Activated T-cell treated with anti-CD3 and anti-CD28 coated beads for 1 hour (primary cell): ENCODE data around the gene IHH.

Source experiments
- DNase-seq: peaks from one replicate; pipeline ENCODE4 v3.0.0-alpha.2; 2020; ENCODE audit warnings: low read depth

The IHH gene

DNA sequence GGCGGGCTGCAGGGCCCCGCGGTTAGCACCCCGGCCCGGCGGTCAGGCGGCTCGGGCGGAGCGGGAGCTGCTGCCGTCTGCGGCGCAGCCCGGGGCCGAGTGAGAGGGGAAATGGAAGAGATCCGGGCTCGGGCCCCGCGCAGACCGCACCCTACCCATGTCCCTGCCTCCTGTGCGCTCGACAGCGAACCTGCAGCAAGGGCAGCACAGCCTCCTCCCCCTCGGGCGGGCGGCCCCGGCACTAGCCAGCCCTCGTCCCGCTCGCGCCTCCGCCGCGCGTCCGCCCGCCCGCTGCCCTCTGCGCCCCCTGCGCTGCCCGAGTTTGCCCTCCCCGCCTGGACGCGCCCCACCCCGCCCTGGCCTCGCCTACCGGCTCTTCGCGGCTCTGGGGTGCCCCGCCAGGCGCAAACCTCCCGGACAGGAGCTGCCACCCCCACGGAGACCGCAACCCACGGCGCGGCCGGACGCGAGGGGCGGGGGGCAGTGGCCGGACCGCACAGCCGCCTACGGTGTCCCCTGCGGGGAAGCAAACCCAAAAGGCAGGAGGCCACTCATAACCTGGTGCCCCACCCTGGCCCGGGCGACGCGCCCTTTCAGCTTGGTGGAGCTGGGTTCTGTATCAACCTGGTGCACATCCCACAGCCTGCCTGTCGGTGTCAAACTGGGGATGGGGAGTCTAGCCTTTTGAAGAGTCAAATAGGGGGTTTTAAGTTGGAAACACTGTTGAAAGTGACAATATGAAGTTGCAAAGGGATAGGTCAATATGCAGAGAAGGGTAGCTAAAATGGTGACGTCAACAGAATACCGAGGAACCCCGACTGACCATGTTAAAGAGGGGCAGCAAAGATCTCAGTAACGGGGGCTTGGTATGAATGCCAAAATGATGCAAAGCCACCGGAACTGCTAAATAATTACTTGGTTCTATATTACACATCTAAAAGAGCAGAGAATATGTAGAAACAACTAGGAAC is at the start of gene IHH:
IHH (minus strand) TSS at position 101 of the 971 bp plus-strand sequence. CDS start 454 bp downstream, outside the sequence.
- no peak for DNase-seq

DNA sequence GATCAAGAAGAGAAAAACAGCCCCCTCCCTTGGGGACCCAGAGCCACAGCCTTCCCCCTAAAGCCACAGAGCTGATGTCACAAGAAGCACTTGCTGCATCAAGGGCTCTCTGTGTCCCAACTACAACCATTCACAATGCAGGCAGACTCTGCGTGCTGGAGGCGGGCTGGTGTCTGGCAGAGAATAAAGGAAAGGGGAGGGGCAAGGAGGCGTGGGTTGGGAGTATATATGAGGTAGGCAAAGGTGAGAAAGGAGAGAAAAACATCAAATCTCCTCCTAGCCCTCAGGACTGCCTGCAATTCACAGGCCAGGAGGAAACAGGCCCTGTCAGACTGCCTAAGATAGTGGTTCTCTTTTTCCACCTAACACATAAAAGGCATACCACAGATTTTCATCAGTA is 48.8 kb upstream of the IHH start:
- peak; percentile 4 for DNase-seq

DNA sequence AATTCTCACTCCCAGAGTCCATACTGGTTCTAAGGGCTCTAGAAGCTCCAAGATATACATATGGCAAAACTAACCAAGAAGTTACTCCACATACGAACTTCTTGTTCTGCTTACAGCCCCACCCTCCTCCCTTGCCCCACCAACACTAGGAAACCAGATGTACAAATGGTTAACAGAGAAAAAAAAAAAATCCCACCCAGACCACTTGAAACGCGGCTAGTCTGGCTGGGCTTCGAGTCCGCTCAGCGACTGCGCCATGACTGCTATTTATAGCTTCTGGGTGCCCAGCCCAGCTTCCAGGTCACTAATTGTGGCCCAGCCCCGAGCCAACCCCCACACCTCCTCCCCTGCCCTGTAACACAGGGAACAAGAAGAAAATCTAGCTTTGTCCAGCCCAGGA is 47.0 kb upstream of the IHH start:
- DNase-seq: no peak

DNA sequence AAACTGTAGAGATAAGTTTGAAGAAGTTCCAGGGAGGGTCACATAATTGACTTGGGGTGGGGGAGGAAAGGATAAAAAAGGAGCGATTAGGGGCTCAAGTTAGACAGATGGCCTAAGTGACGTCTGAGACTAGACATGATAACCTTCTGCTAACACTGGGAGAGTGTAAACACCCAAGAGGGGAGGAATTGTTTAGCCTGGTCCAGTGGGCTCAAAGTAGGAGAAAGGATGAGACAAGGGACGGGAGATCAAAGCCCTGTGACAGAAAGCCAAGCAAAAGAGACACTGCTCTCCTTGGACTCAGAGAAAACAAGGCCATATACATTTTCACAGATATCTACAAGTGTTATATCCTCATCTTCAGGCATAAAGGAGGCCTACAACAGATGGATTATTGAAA is 45.5 kb upstream of the IHH start:
- DNase-seq: no peak

DNA sequence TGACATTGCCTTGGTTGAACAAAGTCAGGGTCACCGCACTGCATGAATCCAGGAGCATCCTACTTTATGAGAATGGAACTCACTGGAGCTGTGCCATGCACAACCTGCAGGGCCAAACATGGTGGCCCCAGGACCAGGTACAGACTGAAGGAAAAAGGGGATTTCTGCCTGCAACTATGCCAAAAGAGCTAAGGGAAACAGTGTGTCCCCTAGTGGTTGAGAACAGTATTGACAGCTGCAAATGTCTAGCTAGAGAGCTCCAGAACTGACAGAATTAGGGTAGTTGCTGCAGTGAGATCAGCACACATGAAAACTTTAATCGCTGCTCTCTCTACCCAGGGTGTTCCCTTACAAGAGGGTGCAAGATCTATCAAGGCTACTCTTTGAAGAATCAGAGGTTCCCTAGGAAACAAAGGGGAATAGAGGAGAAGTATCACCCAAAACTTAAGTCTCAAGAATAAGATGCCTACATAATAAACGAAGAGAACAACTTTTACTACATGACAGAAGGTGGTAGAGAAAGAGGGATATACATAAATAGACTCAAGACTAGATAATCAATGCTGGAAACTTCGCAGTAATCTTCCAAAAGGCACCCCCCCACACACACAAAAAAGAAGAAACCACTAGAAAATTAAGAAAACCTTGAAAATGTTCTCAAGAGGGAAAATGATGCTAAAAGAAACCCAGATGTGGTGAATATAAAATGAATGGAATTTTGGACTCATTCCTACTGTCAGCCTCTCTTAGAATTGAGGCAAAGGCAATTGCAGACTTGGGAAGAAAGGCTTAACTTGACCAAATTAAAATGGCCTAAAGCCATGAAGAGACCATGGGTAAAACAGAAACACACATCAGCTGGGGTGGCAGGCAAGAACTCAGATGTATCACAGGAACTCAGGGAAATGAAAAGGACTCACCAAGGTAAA is 43.6 kb upstream of the IHH start:
- no peak for DNase-seq

DNA sequence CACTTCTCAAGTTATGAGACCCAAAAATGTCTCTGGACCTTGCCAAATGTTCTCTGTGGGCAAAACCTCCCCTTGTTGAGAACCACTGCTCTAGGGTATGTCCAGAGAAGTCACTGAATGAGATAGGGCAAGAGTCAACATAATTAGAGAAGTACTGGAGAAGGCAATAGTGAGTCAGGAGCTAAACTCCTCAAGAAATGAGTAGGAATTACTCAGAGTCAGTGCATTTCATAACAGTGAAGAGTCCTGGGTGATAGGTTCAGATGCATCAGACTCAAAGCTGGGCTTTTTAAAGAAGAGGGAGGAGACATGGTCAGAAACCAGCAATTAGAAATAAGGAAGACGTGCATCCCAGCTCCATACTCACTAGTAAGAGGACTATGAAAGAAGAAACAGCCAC is 38.6 kb upstream of the IHH start:
- DNase-seq: no peak

DNA sequence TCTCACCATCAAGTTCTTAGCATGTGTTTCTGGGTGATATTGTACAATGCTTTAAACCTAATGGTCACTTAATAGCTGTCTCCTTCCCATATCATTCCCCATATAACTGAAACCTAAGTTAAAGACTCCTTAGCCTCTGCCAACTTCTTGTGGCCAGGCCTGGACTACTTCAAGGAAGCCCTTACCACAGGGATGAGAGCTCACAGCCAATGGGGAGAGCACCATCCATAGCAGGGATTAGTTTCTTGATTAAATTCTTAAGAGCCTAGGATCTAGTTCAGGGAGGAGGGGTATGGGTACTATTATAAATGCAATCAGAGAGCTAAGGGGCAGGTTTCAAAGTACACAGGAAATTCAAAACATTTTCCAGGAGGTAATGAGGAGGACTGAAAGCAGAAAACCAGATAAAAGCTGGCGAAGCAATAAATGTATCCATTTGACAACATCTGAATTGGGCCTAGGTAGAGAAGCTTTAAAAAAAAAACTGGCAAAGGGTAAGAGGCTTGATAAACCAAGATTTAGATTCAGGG is 34.8 kb upstream of the IHH start:
- no peak for DNase-seq

DNA sequence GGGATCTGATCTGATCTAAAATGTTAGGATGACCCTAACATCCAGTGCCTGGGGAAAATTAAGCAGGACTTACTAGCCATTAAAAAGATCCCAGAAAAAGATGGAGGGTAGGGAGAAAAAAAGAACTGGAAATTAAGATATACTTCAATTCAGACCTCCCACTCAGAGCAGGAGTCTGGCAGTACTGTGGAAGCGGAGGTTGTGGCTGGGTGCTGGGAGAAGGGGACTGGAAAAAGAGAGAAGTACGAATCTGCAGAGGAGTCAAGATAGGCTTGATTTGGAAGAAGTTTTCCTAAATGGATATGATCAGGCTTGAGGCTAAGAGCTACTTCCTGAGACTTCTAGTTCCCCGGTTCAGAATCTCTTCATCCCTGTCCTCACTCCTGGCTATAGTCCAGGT is 33.5 kb upstream of the IHH start:
- no peak for DNase-seq

DNA sequence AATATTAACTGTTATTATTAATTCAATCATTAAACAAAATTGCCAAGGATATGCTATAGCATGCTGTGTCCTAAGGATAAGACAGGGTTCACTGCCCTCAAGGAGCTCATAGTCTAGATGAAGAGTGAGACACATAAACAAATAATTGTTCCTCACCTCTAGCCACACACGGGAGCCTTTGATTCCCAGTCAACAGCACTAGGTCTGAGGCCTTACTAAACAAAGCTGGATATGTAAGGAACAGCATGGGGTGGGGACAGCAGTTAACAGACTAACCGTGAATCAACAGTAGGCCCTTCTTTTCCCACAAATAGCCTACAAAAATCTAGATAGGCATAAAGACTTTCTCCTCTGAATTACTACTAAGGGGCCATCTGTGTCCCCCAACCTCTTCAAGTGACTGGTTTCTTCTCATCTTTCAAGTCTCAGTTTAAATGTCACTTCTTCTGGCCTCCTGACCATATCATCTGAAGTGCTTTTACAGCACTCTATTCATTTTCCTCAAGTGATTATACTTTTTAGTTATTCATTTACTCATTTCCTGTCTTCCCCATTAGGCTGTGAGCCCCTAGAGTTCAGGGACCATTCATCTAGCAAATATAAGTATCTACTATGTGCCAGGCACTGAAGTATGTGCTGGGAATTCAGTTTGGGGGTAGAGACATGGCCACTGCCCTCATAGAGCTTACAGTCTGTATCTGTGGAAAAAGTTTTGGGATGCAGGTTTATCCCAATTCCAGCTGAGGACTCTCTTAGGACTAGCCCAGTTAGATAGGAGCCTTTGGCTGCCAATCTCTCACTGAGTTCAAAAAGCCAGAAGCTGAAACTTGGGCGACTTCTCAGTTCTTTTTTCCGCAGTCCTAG is 29.9 kb upstream of the IHH start:
- DNase-seq: no peak

DNA sequence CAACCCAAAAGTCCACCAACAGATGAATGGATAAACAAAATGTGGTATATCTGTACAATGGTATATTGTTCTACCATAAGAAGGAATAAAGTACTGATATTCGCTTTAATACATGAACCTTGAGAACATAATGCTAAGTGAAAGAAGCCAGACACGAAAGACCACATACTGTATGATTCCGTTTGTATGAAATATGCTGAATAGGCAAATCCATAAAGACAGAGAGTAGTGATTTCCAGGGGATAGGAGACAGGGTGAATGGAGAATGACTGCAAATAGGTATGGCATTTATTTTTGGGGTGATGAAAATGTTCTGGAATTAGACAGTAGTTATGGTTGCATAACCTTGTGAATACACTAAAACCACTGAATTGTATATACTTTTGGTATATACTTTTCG is 28.6 kb upstream of the IHH start:
- no peak for DNase-seq

DNA sequence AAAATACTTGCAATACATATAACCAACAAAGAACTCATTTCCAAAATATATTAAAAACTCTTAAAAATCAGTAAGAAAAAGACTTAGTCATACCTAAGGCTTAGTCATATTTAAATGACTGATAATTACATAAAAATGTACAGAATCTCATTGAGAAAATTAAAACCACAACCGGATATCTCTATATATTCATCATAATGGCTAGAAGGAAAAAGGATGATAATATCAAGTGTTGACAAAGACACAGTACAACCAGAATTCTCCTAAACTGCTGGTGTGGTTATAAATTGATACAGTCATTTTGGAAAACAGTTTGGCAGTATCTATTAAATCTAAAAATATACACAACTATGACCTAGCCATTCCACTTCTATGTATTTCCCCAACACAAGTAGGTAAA is 27.1 kb upstream of the IHH start:
- DNase-seq: no peak

DNA sequence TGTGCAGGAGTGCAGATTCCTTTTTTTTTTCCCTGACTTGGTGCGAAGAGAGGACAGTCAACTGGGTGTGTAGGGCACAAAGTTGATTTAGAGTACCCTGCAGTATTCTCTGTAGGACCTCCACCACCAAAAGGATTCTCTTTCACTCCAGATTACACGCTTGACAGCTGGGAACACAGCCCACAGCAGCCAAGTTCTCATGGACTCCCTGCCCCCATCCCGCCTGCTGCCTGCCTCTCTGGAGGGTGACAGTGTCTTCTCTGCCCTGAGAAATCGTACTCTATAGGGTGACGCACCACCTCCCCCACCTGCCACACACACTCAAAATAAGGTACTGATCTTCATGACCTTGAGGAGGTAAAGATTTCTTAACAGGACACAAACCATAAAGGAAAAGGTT is 26.6 kb upstream of the IHH start:
- no peak for DNase-seq

DNA sequence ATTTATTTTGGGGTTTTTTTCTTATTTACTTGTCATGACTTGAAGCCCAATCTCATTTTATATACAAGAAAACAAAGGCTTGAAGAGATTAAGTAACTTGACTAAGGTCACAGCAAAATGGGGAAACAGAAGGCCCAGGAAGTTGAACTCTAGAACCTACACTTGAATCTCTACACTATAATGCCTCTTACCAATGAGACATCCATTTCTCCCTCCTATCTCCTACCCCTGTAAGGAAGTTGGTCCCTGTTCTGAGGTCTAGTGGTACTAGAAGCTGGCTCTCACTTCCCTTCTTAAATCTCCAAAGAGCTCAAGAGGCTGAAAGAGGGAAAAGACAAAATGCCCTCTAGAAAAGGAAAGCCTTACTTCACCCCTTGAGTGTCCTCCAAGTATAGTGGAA is 25.5 kb upstream of the IHH start:
- DNase-seq: no peak

DNA sequence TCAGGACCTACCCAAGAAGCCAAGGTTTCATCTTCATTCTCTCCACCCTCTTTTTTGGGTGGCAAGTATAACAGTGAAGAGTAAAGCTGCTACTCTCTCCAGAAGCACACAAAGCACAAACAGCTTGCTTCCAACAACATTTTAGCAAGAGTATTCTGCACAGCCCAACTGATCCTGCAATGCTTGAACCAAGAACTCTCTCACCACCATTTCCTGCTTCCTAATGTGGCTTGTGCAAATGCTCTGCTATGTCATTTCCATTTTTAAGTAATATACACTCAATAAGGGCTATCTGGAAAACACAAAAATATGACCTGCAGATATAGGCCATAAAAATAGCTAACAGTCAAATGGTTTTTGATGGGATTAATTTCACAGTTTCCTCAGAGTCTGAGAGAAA is 24.1 kb upstream of the IHH start:
- no peak for DNase-seq

DNA sequence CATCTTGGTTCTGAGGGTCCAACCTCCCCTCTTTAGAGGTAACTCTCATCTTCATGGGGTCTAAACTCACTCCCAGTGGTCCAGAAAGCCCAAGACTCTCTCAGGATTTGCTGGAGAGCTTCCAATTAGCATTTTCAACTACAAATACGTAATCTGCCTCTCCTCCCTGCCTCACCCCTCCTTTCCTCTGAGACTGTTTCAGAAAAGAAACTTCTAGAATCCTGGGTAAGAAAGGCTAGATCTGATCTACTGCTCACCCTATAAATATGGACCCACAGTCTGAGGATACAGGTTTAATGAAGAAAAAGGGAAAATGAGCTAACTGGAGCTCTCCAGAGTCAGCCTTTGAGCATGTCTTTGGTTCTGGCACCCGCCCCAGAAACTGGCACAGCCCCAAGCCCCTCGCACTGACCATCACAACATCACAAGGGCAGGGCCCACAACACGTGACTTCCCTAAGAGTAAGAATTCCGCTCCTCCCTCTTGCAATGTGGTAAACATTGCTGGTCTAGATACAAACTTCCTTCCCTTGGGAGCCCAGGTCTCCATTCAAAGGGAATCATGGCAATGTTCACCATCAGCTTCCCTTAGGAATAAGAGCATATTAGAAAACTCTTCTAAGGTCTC is 21.7 kb upstream of the IHH start:
- no peak for DNase-seq

DNA sequence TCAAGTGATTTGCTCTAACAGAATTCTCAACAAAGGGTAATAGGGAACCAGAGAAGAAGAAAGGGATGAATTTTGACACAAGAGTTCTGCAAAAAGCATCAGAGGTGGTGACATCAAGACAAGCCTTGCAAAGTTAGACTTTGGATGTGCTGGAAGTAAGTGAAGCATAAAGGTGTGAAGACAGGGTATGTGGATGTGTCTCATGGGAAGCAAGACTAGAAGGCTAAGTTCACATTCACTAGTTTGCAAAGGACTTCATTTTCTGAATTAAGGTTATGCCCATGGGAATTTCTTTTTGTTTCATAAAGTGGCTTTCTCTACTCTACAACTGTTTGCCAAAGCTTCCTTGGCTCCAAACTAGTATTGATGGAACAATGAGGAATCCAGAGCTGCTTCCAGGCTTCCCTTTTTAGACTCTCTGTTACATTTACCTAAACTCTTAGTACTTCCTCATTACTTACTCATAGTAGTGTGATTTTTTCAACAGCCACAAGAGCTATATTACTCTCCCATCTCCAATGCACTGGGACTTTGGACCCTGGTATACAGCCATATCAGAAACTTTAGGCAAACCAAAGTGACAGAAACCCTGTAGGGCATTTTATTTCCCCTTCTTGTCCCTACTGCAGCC is 21.1 kb upstream of the IHH start:
- DNase-seq: no peak

DNA sequence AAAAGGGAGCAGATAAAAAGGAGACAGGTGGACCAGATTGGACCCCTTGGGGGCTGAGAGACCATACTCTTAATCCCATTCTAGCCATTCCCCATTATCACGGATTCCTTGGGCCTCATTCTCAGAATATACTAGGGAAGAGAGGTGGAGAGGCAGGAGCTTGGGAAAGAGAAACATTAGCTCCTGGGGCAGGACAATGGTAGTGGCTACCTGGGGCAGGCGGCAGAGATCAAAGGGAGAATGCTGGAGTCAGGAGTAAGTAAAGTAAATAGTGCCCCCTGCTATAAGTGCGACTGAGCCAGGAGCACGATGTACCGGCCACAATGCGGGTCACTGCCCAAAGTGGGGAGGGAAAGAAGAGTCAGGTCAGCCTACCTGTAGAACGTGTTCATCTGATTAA is 20.4 kb upstream of the IHH start:
- no peak for DNase-seq

DNA sequence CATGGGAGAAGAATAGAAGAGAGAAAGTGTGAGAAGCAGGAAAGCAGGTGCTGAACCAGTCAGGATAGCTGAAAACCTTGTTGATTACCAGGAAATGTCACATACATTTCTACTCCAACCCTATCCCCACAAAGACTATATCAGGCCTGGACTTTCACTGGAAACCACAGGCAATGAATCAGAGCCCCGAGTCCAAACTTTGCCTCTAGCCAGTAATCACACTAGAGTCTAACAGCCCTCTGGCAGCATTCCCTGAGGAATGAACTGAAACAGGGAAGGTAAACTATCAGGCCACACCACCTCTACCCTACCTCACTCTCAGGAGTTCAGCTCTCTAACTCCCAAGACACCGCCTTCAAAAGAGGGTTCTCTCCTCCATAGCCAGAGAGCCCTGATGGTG is 18.7 kb upstream of the IHH start:
- no peak for DNase-seq

DNA sequence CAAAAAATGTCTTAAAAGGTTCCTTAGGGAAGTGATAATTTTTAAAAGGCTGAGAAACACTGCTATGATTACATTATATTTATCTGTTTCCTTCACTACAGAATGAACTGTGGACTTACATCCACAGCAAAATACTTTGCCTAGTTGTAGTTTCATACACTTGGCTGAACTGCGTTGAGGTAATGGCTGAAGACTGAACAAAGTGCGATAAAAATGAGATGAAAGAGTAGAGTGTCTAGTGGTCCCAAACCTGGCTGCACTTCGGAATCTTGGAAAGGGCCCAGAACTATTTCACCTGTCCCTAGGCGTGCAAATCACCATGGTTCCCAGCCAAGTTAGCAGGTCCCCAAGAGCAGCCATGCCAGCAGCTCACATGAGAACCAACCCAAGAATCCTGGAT is 18.2 kb upstream of the IHH start:
- no peak for DNase-seq

DNA sequence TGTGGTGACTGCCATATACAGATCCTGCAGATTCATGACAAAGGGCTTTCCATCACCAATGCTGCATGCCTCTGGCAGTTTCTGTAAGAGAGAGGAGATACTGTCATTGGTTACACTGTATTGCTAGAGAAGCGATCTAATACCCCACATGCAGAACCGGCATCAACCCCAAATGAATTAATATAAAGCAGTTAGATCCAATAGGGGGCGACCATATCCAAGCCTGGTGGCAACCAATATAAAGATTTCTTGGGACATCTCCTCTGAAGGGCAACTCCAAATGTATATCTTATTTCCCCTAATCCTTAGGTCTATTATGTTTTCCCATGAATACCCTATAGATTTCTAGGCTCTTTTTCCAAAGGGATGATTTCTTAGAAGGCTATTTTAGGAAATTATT is 17.4 kb upstream of the IHH start:
- DNase-seq: no peak

DNA sequence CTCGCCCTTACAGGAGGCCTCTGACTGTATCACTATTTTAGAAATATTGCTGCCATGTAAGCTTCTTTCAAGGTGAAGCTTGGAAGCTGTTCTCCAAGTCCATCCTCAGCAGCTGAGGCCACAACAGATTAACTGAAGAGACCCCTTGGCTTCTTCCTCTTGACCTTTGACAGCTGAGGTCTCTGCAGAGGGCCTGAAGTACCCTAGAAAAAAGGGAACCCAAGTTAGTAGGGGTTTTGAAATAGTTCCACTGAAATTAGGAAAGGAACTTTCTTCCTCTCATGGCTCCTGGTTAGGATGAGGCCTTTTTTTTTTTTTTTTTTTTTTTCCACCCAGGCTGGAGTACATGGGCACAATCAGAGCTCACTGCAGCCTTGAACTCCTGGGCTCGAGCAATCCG is 15.5 kb upstream of the IHH start:
- no peak for DNase-seq
